K562 (cell line): ENCODE measurements around the gene CTSO. TPM values are rescaled to one million over a fixed set of nuclear protein-coding genes. Genes with fewer than 3 reads are reported as not detected.

Experiments
- ATAC-seq: fragments of 200-7000 bp; cut with Tn5 transposase; 3 replicates; pipeline ENCODE4 v1.9.1; 2020; ENCODE audit warnings: moderate library complexity
- BruUV-seq: library from RNA; stranded (reverse); fragments of 400-500 nt; replicated peaks from 2 replicates; lab custom pipeline; 2021; lab: Mats Ljungman, UMichigan
- CTCF ChIA-PET: fragments of 300-600 bp; formaldehyde crosslinking; extraction: SDS; loops from one replicate; lab custom pipeline; 2021; ENCODE audit warnings: low intra/inter-chr PET ratio; lab: Yijun Ruan, JAX
- POLR2A ChIA-PET: fragments of 300-600, 350-650 bp; sonication (Branson Sonifier 250); formaldehyde crosslinking; extraction: SDS; loops from one replicate; lab custom pipeline; 2021; ENCODE audit warnings: antibody characterized with exemption, inconsistent platforms; lab: Yijun Ruan, JAX
- DNase-seq, 4 experiments: peaks; one replicate each; pipeline versions ENCODE4 v3.0.0 to v3.0.0-alpha.2; 2011 to 2018; ENCODE audit warnings: low spot score in 3 of 4, mixed read lengths in 3 of 4; ENCODE audit errors: extremely low read depth in 1 of 4
- FAIRE-seq: peaks from 2 replicates; lab custom pipeline; 2011; peaks lifted over from hg19 to GRCh38; lab: Jason Lieb, UNC
- H2AFZ ChIP-seq: 2 replicates; pipeline ENCODE4 v1.6.0; 2011; ENCODE audit warnings: low read depth, low read length, control low read depth, inconsistent platforms
- H3K27ac ChIP-seq: fragments of 200-600 bp; 3 replicates; pipeline ENCODE4 v1.8.0; 2011; ENCODE audit warnings: low read depth, mild to moderate bottlenecking, control low read depth, inconsistent platforms, low read length, moderate library complexity, mixed read lengths; ENCODE audit errors: extremely low read depth
- H3K27me3 ChIP-seq, 2 experiments: fragments of 300-600 bp in 1 of 2; 2 replicates in 1 of 2; 3 replicates in 1 of 2; pipeline versions ENCODE4 v1.6.0 to v1.8.0; 2011; ENCODE audit warnings: inconsistent platforms in 2 of 2, low read length in 2 of 2, mild to moderate bottlenecking in 1 of 2, mixed read lengths in 1 of 2, moderate library complexity in 1 of 2; ENCODE audit not compliant: control insufficient read depth in 2 of 2, insufficient read depth in 2 of 2
- H3K36me3 ChIP-seq: fragments of 300-600 bp; 3 replicates; pipeline ENCODE4 v1.8.0; 2011; ENCODE audit warnings: mild to moderate bottlenecking, low read length, inconsistent platforms; ENCODE audit not compliant: control insufficient read depth, insufficient read depth
- H3K4me1 ChIP-seq, 2 experiments: fragments of 200-600 bp in 1 of 2; replicated peaks in 1 of 2; 2 replicates in 1 of 2; 3 replicates in 1 of 2; pipeline versions ENCODE4 v1.5.1 to v1.8.0; 2011; ENCODE audit warnings: inconsistent platforms in 2 of 2, low read length in 2 of 2, mild to moderate bottlenecking in 1 of 2, mixed read lengths in 1 of 2, moderate library complexity in 1 of 2; ENCODE audit not compliant: control insufficient read depth in 2 of 2, insufficient read depth in 2 of 2
- H3K4me2 ChIP-seq: 2 replicates; pipeline ENCODE4 v1.6.1; 2011; ENCODE audit warnings: low read length, control low read depth, inconsistent platforms, mixed read lengths; ENCODE audit not compliant: insufficient read depth
- H3K4me3 ChIP-seq: fragments of 200-600 bp; sonication (generic), shearing (Covaris generic); 2 replicates; pipeline ENCODE4 v1.5.1; 2016; ENCODE audit warnings: control low read depth, inconsistent platforms
- H3K79me2 ChIP-seq: fragments of 200-600 bp; 3 replicates; pipeline ENCODE4 v1.8.0; 2011; ENCODE audit warnings: low read length, inconsistent platforms; ENCODE audit not compliant: control insufficient read depth, insufficient read depth
- H3K9ac ChIP-seq, 2 experiments: 2 replicates each; pipeline versions ENCODE4 v1.6.0 to v1.6.1; 2011; ENCODE audit warnings: low read depth in 2 of 2, low read length in 2 of 2, control low read depth in 1 of 2, inconsistent platforms in 1 of 2, mild to moderate bottlenecking in 1 of 2, mixed read lengths in 1 of 2; ENCODE audit not compliant: insufficient read depth in 1 of 2
- H3K9me1 ChIP-seq: one replicate; pipeline ENCODE4 v1.6.0; 2011; ENCODE audit warnings: inconsistent platforms, mild to moderate bottlenecking, low read length, moderate library complexity; ENCODE audit not compliant: control insufficient read depth, insufficient read depth
- H3K9me3 ChIP-seq: replicated peaks from 2 replicates; pipeline ENCODE4 v1.5.1; 2011; ENCODE audit warnings: low read depth, low read length, inconsistent platforms; ENCODE audit not compliant: control insufficient read depth, insufficient read depth
- H4K20me1 ChIP-seq: replicated peaks from 2 replicates; pipeline ENCODE4 v1.6.1; 2011; ENCODE audit warnings: low read length, inconsistent platforms, mixed read lengths; ENCODE audit not compliant: control insufficient read depth, insufficient read depth
- ATF7 ChIP-seq: fragments of 450-650 bp; IDR thresholded peaks from 2 replicates; pipeline ENCODE4 v1.7.1; 2014; ENCODE audit warnings: mild to moderate bottlenecking, moderate library complexity
- E2F4 ChIP-seq: sonication (generic); formaldehyde crosslinking; IDR thresholded peaks from 2 replicates; pipeline ENCODE4 v1.8.0; 2022; ENCODE audit warnings: mild to moderate bottlenecking, low read depth, missing genetic modification reagents
- ETV6 ChIP-seq, 3 experiments: fragments of 150-350 bp in 1 of 3; sonication (generic) in 1 of 3; formaldehyde crosslinking in 1 of 3; IDR thresholded peaks; 2 replicates each; pipeline versions ENCODE4 v1.6.1 to v1.8.0; 2014 to 2022; ENCODE audit warnings: borderline replicate concordance in 2 of 3, low read depth in 2 of 3, antibody characterized with exemption in 1 of 3, low read length in 1 of 3, mild to moderate bottlenecking in 1 of 3, missing genetic modification reagents in 1 of 3
- HDGF ChIP-seq: fragments of 450-650 bp; IDR thresholded peaks from 2 replicates; pipeline ENCODE4 v1.6.1; 2016
- HOXB6 ChIP-seq: fragments of 250-450 bp; sonication (Bioruptor Pico); IDR thresholded peaks from 2 replicates; pipeline ENCODE4 v1.5.1; 2022; ENCODE audit warnings: mild to moderate bottlenecking, borderline replicate concordance
- LARP7 ChIP-seq: fragments of 450-650 bp; IDR thresholded peaks from 2 replicates; pipeline ENCODE4 v1.6.1; 2016
- SMARCA5 ChIP-seq: fragments of 450-650 bp; IDR thresholded peaks from 2 replicates; pipeline ENCODE4 v1.6.1; 2016
- whole genome bisulfite sequencing: fragments of 100-300 bp; shearing (Covaris generic); methylation state at CpG from one replicate; pipeline ENCODE4 v1.1.6; 2016; ENCODE audit warnings: low coverage, mixed read lengths; ENCODE audit not compliant: insufficient coverage; ENCODE audit errors: missing lambda C conversion rate; 5-methylcytosine and 5-hydroxymethylcytosine counted together
- in situ Hi-C: fragments of 300-500 bp; cut with MboI; formaldehyde crosslinking; loops from 4 replicates; pipeline ENCODE4 v1.15.0; 2018; ENCODE audit warnings: inconsistent platforms, mixed read lengths
- intact Hi-C: fragments of 100-400 bp; cut with micrococcal nuclease; formaldehyde crosslinking; loops from 2 replicates; pipeline ENCODE4 v1.14.2; 2022
- polyA plus RNA-seq, 8 experiments: library from polyadenylated mRNA; depleted of rRNA in 4 of 8; stranded (reverse) in 5 of 8; unstranded in 3 of 8; fragments of >200 nt; fragmentation: Nextera tagmentation in 2 of 8; fragmentation: Illumina TruSeq in 1 of 8; extraction: Ambion mirVana in 2 of 8; extraction: Trizol in 1 of 8; gene quantifications; 2 replicates each; pipeline versions ENCODE4 v1.2.1 to v1.2.3, GENCODE V29; 2011 to 2014; ENCODE audit warnings: inconsistent platforms in 1 of 8, missing spikeins in 1 of 8
- total RNA-seq, 7 experiments: library from RNA; depleted of rRNA in 6 of 7; stranded (reverse); fragments of >200 nt in 6 of 7; fragmentation: Illumina TruSeq in 2 of 7; extraction: Trizol in 2 of 7; gene quantifications; 2 replicates each; pipeline versions ENCODE4 v1.2.1 to v1.2.3, GENCODE V29; 2011 to 2021; ENCODE audit warnings: low replicate concordance in 1 of 7

Gene CTSO
- total and polyA plus RNA-seq, 9 of the 15 experiments (the other 6 are each of a cell fraction or from before 2014, with no cell fraction given), result 0.03 to 0.07 (median 0.04) TPM; not detected in 5

- intact Hi-C loops, result no loop called here
- Histone ChIP-seq H4K20me1 (no peaks in the 10 kb centered on the region), H3K9ac (no peak overlapping the region), H3K4me1 (no peaks in the 10 kb centered on the region), H3K4me2 (no peak overlapping the region), H3K36me3 (no peaks in the 10 kb centered on the region), H3K9me1 (no peaks in the 10 kb centered on the region), H3K9me3 (no peaks in the 10 kb centered on the region), H2AFZ (no peak overlapping the region), H3K4me3 (no peak overlapping the region), H3K27me3 (no peaks in the 10 kb centered on the region), H3K27ac (no peak overlapping the region), H3K79me2 (no peaks in the 10 kb centered on the region)
- TF ChIP-seq E2F4 (no peak), SMARCA5 (no peak), LARP7 (no peak), ATF7 (no peak), HDGF (no peak), HOXB6 (no peak), ETV6 (IDR thresholded peaks at IDR 0.05; ENCODE audit: borderline replicate concordance in 1 of 2, low read depth in 2 of 2, low read length in 1 of 2) (no peak), ETV6 (CRISPR knock-in tag; IDR thresholded peaks at IDR 0.05; ENCODE audit: borderline replicate concordance) (no peak)
- DNase-seq, result no peak
- no peak for FAIRE-seq
- POLR2A ChIA-PET, result no interaction called here
- CTCF ChIA-PET, result no interaction called here
- no peak for ATAC-seq
- in situ Hi-C loops, result no loop called here
- 2% methylated on average over 3 of the region's 3 CpGs for WGBS
- BruUV-seq, result no TSS peak
Measured at GRCh38 chr4:155966731-155967395, 13.2 kb upstream of the CTSO start.
